ENCODE data around the gene LPAR1.
"Not testable (repeated sequence)": the region's sequence is repeated elsewhere in the genome, so short reads cannot be mapped to it uniquely, and the experiment has no call there.

LPAR1 gene

GRCh38 chr9:111038331-111039230 is at the start of gene LPAR1:
Gene LPAR1 (minus strand): TSS chr9:111038470. CDS start chr9:110972117, 66,353 bp downstream.
- no peak for DNase-seq

GRCh38 chr9:111078391-111079038 is 40.2 kb upstream of the LPAR1 start:
- DNase-seq, result no peak

GRCh38 chr9:111076519-111076918 is 38.2 kb upstream of the LPAR1 start:
- no peak for DNase-seq

- no peak for DNase-seq
Observed at GRCh38 chr9:111076042-111076441, 37.8 kb upstream of the LPAR1 start.

GRCh38 chr9:111074395-111074794 is 36.1 kb upstream of the LPAR1 start:
- no peak for DNase-seq

- DNase-seq, result no peak
Observed at GRCh38 chr9:111069183-111069582, 30.9 kb upstream of the LPAR1 start.

- no peak for DNase-seq
Observed at GRCh38 chr9:111068771-111069170, 30.5 kb upstream of the LPAR1 start.

GRCh38 chr9:111068383-111068730 is 30.1 kb upstream of the LPAR1 start:
- no peak for DNase-seq

GRCh38 chr9:111066468-111066867 is 28.2 kb upstream of the LPAR1 start:
- DNase-seq, result no peak

- no peak for DNase-seq
Observed at GRCh38 chr9:111065414-111065813, 27.1 kb upstream of the LPAR1 start.

- no peak for DNase-seq
Observed at GRCh38 chr9:111064160-111064837, 26.0 kb upstream of the LPAR1 start.

- no peak for DNase-seq
Observed at GRCh38 chr9:111063332-111063731, 25.1 kb upstream of the LPAR1 start.

- DNase-seq, result no peak
Observed at GRCh38 chr9:111058166-111058565, 19.9 kb upstream of the LPAR1 start.

- no peak for DNase-seq
Observed at GRCh38 chr9:111056538-111056937, 18.3 kb upstream of the LPAR1 start.

- DNase-seq, result no peak
Observed at GRCh38 chr9:111052791-111053190, 14.5 kb upstream of the LPAR1 start.

- DNase-seq, result no peak
Observed at GRCh38 chr9:111051400-111051799, 13.1 kb upstream of the LPAR1 start.

- no peak for DNase-seq
Observed at GRCh38 chr9:111050819-111051218, 12.5 kb upstream of the LPAR1 start.

- not testable (repeated sequence) for DNase-seq
Observed at GRCh38 chr9:111047287-111047686, 9.0 kb upstream of the LPAR1 start.

- no peak for DNase-seq
Observed at GRCh38 chr9:111041902-111042301, 3.6 kb upstream of the LPAR1 start.

GRCh38 chr9:111040494-111040893 is 2.2 kb upstream of the LPAR1 start:
- no peak for DNase-seq

- DNase-seq, result no peak
Observed at GRCh38 chr9:111039231-111039906, 1.1 kb upstream of the LPAR1 start.

- no peak for DNase-seq
Observed at GRCh38 chr9:111037708-111038330, 451 bp downstream of the LPAR1 start.

GRCh38 chr9:111037356-111037707 is 938 bp downstream of the LPAR1 start:
- no peak for DNase-seq
